SK-N-SH treated with all-trans-retinoic acid at 6 μM for 48 hours (cell line): ENCODE results near the gene CSK.

Experiments used
- ATAC-seq: fragments of 200-7000 bp; cut with Tn5 transposase; 3 replicates; pipeline ENCODE4 v1.9.1; 2020; ENCODE audit warnings: mild to moderate bottlenecking, moderate library complexity
- ARNTL ChIP-seq: fragments of 450-650 bp; formaldehyde crosslinking; IDR thresholded peaks from 2 replicates; pipeline ENCODE4 v1.5.0; 2020; ENCODE audit warnings: low read depth, mild to moderate bottlenecking, moderate library complexity, borderline replicate concordance
- BACH2 ChIP-seq: fragments of 250-450 bp; sonication (Bioruptor Pico); IDR thresholded peaks from 2 replicates; pipeline ENCODE4 v1.9.0; 2021; ENCODE audit warnings: mild to moderate bottlenecking, borderline replicate concordance
- CREB5 ChIP-seq: fragments of 250-450 bp; sonication (Bioruptor Pico); IDR thresholded peaks from 2 replicates; pipeline ENCODE4 v1.5.1; 2020; ENCODE audit warnings: low read depth, mild to moderate bottlenecking, moderate library complexity
- CSDC2 ChIP-seq: fragments of 250-450 bp; sonication (Bioruptor Pico); IDR thresholded peaks from 2 replicates; pipeline ENCODE4 v1.5.0; 2020; ENCODE audit warnings: mild to moderate bottlenecking, moderate library complexity
- CSRNP3 ChIP-seq: fragments of 250-450 bp; sonication (Bioruptor Pico); IDR thresholded peaks from 2 replicates; pipeline ENCODE4 v1.5.1; 2021; ENCODE audit warnings: mild to moderate bottlenecking, moderate library complexity
- ESRRG ChIP-seq: fragments of 250-450 bp; sonication (Bioruptor Pico); IDR thresholded peaks from 2 replicates; pipeline ENCODE4 v1.6.1; 2021; ENCODE audit warnings: mild to moderate bottlenecking
- GLIS3 ChIP-seq: fragments of 250-450 bp; sonication (Bioruptor Pico); IDR thresholded peaks from 2 replicates; pipeline ENCODE4 v1.5.0; 2020; ENCODE audit warnings: mild to moderate bottlenecking, moderate library complexity
- ISL1 ChIP-seq: fragments of 250-450 bp; sonication (Bioruptor Pico); IDR thresholded peaks from 2 replicates; pipeline ENCODE4 v2.1.2; 2022; ENCODE audit warnings: mild to moderate bottlenecking, moderate library complexity
- POU6F1 ChIP-seq: fragments of 250-450 bp; sonication (Bioruptor Pico); IDR thresholded peaks from 2 replicates; pipeline ENCODE4 v1.8.0; 2021; ENCODE audit warnings: low read depth, mild to moderate bottlenecking, moderate library complexity, borderline replicate concordance
- PPARA ChIP-seq: fragments of 250-450 bp; sonication (Bioruptor Pico); IDR thresholded peaks from 2 replicates; pipeline ENCODE4 v1.5.0; 2020; ENCODE audit warnings: mild to moderate bottlenecking, borderline replicate concordance
- RARB ChIP-seq: fragments of 250-450 bp; sonication (Bioruptor Pico); IDR thresholded peaks from 2 replicates; pipeline ENCODE4 v1.8.0; 2021; ENCODE audit warnings: mild to moderate bottlenecking, moderate library complexity
- SNAI2 ChIP-seq: fragments of 250-450 bp; sonication (Bioruptor Pico); IDR thresholded peaks from 2 replicates; pipeline ENCODE4 v1.5.0; 2020; ENCODE audit warnings: mild to moderate bottlenecking, moderate library complexity
- TCF4 ChIP-seq: fragments of 250-450 bp; sonication (Bioruptor Pico); IDR thresholded peaks from 2 replicates; pipeline ENCODE4 v1.8.0; 2021; ENCODE audit warnings: mild to moderate bottlenecking, moderate library complexity, borderline replicate concordance
- TOX ChIP-seq: fragments of 250-450 bp; sonication (Bioruptor Pico); IDR thresholded peaks from 2 replicates; pipeline ENCODE4 v1.8.0; 2021; ENCODE audit warnings: mild to moderate bottlenecking, moderate library complexity, borderline replicate concordance
- TSHZ2 ChIP-seq: fragments of 250-450 bp; sonication (Bioruptor Pico); IDR thresholded peaks from 2 replicates; pipeline ENCODE4 v1.5.0; 2020; ENCODE audit warnings: mild to moderate bottlenecking, moderate library complexity
- ZC3H10 ChIP-seq: fragments of 250-450 bp; sonication (Bioruptor Pico); IDR thresholded peaks from 2 replicates; pipeline ENCODE4 v1.5.1; 2021; ENCODE audit warnings: mild to moderate bottlenecking, moderate library complexity
- ZFP3 ChIP-seq: fragments of 250-450 bp; sonication (Bioruptor Pico); IDR thresholded peaks from 2 replicates; pipeline ENCODE4 v1.5.0; 2020; ENCODE audit warnings: mild to moderate bottlenecking, moderate library complexity
- ZFP30 ChIP-seq: fragments of 450-650 bp; formaldehyde crosslinking; IDR thresholded peaks from 2 replicates; pipeline ENCODE4 v1.5.0; 2022; ENCODE audit warnings: mild to moderate bottlenecking, moderate library complexity
- ZNF70 ChIP-seq: fragments of 450-650 bp; formaldehyde crosslinking; IDR thresholded peaks from 2 replicates; pipeline ENCODE4 v1.5.0; 2020; ENCODE audit warnings: mild to moderate bottlenecking, moderate library complexity
- ZNF8 ChIP-seq: fragments of 450-650 bp; formaldehyde crosslinking; IDR thresholded peaks from 2 replicates; pipeline ENCODE4 v1.5.0; 2020; ENCODE audit warnings: mild to moderate bottlenecking, moderate library complexity
- TF ChIP-seq, protein P1 (sequence below): fragments of 250-450 bp; sonication (Bioruptor Pico); IDR thresholded peaks from 2 replicates; pipeline ENCODE4 v1.8.0; 2020; ENCODE audit warnings: mild to moderate bottlenecking, moderate library complexity, borderline replicate concordance

The CSK gene

DNA sequence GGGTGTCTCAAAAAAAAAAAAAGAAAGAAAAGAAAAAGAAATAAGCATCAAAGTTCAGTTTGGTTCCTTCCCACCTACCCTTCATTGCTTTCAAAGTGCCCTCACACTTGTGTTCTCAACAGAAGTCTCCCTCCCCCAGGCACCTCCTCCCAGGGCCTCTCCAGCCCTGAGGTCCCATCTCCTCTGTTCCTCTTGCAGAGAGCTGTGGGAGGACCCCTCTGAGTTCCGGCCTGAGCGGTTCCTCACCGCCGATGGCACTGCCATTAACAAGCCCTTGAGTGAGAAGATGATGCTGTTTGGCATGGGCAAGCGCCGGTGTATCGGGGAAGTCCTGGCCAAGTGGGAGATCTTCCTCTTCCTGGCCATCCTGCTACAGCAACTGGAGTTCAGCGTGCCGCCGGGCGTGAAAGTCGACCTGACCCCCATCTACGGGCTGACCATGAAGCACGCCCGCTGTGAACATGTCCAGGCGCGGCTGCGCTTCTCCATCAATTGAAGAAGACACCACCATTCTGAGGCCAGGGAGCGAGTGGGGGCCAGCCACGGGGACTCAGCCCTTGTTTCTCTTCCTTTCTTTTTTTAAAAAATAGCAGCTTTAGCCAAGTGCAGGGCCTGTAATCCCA lies 27.2 kb upstream of the CSK start (continued):
- no peak for TF ChIP-seq CSRNP3
- TF ChIP-seq, all 23 proteins: peak for 0

DNA sequence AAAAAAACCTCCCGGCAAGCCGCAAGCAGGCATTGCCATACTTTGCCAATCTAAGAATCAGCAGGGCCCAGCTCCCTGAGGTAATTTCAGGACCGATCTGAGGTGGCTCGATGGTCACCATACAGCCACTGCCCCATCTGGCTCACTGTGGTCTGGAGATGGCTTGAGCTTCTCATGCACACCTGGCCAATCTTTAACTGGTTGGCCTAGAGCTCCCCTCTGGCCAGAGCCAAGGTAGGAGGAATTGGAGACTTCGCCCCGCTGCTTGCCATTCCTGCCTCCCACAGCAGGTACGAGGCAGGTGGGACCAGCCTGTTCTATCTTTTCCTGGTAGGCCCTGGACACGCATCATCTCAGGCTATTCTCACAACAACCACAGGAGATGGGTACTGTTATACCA lies 23.1 kb upstream of the CSK start:
- ATAC-seq: no peak
- TF ChIP-seq SNAI2 (CRISPR knock-in tag) (no peak), ZNF8 (CRISPR knock-in tag) (no peak), BACH2 (CRISPR knock-in tag) (no peak), GLIS3 (CRISPR knock-in tag) (no peak), TSHZ2 (no peak), ISL1 (CRISPR knock-in tag) (no peak), CSDC2 (no peak), CSRNP3 (no peak), ZFP3 (CRISPR knock-in tag) (no peak), ESRRG (CRISPR knock-in tag) (no peak), ZFP30 (CRISPR knock-in tag) (no peak), RARB (CRISPR knock-in tag) (no peak), TCF4 (CRISPR knock-in tag) (no peak), TOX (no peak), CREB5 (no peak)
- TF ChIP-seq, protein P1, sequence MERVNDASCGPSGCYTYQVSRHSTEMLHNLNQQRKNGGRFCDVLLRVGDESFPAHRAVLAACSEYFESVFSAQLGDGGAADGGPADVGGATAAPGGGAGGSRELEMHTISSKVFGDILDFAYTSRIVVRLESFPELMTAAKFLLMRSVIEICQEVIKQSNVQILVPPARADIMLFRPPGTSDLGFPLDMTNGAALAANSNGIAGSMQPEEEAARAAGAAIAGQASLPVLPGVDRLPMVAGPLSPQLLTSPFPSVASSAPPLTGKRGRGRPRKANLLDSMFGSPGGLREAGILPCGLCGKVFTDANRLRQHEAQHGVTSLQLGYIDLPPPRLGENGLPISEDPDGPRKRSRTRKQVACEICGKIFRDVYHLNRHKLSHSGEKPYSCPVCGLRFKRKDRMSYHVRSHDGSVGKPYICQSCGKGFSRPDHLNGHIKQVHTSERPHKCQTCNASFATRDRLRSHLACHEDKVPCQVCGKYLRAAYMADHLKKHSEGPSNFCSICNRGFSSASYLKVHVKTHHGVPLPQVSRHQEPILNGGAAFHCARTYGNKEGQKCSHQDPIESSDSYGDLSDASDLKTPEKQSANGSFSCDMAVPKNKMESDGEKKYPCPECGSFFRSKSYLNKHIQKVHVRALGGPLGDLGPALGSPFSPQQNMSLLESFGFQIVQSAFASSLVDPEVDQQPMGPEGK: no peak

DNA sequence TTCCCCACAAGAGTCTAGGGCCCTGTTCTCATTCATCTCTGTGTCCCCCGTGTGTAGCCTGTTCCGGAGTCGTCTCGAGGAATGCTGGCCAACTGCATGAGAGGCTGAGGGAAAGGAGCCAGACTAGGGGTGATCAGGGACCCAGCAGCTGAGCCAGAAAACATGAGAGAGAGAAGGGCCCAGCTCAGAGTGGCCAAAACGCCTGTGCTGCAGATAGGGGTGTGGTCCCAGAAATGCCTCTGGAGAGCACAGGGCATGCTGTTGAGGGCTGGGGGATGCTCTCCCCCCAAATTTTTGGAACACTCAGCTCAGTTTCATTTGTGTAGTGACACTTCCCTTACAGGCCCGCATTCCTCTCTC lies 19.1 kb upstream of the CSK start:
- TF ChIP-seq ZFP3 (CRISPR knock-in tag) (no peak), SNAI2 (CRISPR knock-in tag) (no peak), BACH2 (CRISPR knock-in tag) (no peak), ESRRG (CRISPR knock-in tag) (no peak), TSHZ2 (no peak), ZC3H10 (CRISPR knock-in tag) (no peak), ZNF8 (CRISPR knock-in tag) (no peak), PPARA (CRISPR knock-in tag) (no peak), ARNTL (CRISPR knock-in tag) (no peak), TCF4 (CRISPR knock-in tag) (no peak), ZNF70 (CRISPR knock-in tag) (no peak), POU6F1 (CRISPR knock-in tag) (no peak), GLIS3 (CRISPR knock-in tag) (no peak), ISL1 (CRISPR knock-in tag) (no peak)
- ATAC-seq: no peak
